HG03432 (cell line): ENCODE measurements around the gene DENND2A.
A peak's percentile ranks its signal among the peaks of the same experiment; 100 is the strongest.
"Not testable (repeated sequence)": the region's sequence is repeated elsewhere in the genome, so short reads cannot be mapped to it uniquely, and the experiment has no call there.

Experiments
- ATAC-seq: cut with Tn5 transposase; IDR thresholded peaks from one replicate; pipeline ENCODE4 v1.9.1; 2021; ENCODE audit warnings: mild to moderate bottlenecking, moderate library complexity; ENCODE audit not compliant: unreplicated experiment

Gene DENND2A

DNA sequence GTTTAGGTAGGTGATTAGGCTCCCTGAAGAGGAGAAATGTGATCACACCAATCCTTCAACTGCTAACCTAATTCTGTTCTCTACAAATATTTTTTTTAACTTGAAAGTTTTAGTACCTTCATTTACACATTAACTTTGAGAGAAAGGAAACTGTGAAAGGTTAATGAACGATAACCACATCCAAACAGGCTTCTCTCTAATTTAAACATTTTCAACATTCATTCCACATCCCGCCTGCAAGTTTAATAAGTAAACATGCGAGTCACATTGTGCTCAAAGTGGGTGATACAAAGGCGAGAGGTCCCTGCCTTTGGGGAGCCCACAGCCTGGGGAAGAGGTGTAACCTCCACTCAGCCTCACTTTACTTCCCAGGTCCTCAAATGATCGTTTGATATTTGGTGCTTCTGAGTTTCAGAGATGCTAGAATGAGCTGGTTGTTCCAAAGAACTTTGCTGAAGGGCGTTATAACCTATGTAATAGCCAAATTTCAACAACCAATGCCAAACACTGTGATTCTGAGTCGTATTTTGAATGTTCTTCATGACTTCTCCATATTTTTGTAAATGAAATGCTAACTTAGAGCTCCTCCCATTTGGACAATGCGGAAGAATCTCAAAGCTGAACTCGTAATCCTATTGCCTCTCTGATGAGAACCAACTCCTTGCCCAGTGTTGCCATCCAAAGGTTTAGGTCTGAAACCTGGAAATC, 47.5 kb downstream of the DENND2A start:
- ATAC-seq = peak; percentile 50

GRCh38 chr7:140591180-140591902, 49.3 kb downstream of the DENND2A start:
- ATAC-seq = no peak

GRCh38 chr7:140587243-140587642, 53.4 kb downstream of the DENND2A start:
- no peak for ATAC-seq

DNA sequence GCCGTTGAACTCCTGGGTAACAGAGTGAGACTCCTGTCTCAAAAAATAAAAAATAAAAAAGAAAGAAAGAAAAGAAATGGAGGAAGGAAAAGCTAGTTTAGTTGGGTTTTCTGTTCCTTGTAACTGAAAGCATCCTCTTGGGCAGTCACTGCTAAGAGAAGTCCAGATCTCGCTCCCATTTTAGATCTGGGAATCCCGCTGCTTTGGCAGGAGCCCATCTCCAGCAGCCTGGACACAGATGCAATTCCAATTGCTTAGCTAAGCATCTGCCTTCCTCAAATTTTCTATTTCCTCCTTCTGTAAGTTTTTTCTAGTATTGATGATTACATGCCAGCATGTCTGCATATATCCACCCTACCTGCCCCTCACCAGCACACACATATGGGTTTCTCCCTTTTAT, 54.1 kb downstream of the DENND2A start:
- ATAC-seq = no peak

GRCh38 chr7:140585333-140585732, 55.3 kb downstream of the DENND2A start:
- ATAC-seq = no peak

- no peak for ATAC-seq
Observed at GRCh38 chr7:140584195-140584851, 56.3 kb downstream of the DENND2A start.

- no peak for ATAC-seq
Observed at GRCh38 chr7:140581411-140581810, 59.2 kb downstream of the DENND2A start.

DNA sequence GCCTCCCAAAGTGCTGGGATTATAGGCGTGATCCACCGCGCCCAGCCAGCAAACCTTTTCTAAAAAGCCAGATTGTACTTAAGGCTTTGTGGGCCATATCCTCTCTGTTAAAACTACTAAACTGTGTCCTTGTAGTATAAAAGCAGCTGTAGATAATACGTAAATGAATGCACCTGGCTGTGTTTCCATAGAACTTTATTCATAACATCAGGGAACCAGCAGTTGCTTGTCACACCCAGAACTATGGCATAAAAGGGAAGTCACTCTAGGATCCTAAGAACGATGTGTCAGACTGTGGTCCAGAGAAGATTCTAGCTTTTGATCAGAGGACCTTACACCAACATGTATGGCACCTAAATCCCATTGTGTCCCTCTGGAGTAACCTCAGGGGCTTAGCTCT, 63.0 kb downstream of the DENND2A start:
- ATAC-seq = no peak

- no peak for ATAC-seq
Observed at GRCh38 chr7:140576589-140576988, 64.0 kb downstream of the DENND2A start.

GRCh38 chr7:140571538-140572122, 69.0 kb downstream of the DENND2A start:
- ATAC-seq = no peak

DNA sequence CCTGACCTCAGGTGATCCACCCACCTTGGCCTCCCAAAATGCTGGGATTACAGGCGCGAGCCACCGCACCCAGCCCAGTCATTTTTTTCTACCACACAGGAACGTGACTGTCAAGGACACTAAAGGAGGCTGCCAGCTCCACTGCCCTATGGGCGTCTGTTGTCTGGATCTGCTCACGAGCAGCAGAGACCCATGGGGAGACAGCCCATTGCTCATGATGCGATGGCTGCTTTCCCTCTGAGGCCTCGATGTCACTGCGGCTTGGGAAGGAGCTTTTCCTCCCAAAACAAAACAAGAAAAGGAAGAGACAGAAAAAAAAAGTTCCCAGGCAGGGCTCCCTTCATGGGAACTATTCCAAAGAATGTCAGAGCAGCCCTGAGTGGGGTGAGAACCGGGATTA, 70.5 kb downstream of the DENND2A start:
- ATAC-seq = no peak

GRCh38 chr7:140568021-140568813, 72.4 kb downstream of the DENND2A start:
- no peak for ATAC-seq

DNA sequence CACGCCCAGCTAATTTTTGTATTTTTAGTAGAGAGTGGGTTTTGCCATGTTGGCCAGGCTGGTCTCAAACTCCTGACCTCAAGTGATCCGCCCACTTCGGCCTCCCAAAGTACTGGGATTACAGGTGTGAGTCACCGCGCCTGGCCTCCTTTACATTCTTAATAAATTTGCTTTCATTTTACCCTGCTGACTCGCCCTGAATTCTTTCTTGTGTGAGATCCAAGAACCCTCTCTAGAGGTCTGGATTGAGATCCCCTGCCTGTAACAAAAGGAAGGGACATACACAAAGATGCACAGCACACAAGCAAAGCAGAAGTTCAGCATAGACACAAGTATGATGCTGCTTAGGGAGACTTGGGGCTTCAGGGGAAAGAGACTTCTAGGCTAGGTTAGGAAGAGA, 74.4 kb downstream of the DENND2A start:
- ATAC-seq = not testable (repeated sequence)

- ATAC-seq = not testable (repeated sequence)
Observed at GRCh38 chr7:140565761-140566160, 74.9 kb downstream of the DENND2A start.

- ATAC-seq = peak; percentile 67
Observed at GRCh38 chr7:140564643-140565042, 76.0 kb downstream of the DENND2A start.

- ATAC-seq = no peak
Observed at GRCh38 chr7:140562926-140563481, 77.6 kb downstream of the DENND2A start.

DNA sequence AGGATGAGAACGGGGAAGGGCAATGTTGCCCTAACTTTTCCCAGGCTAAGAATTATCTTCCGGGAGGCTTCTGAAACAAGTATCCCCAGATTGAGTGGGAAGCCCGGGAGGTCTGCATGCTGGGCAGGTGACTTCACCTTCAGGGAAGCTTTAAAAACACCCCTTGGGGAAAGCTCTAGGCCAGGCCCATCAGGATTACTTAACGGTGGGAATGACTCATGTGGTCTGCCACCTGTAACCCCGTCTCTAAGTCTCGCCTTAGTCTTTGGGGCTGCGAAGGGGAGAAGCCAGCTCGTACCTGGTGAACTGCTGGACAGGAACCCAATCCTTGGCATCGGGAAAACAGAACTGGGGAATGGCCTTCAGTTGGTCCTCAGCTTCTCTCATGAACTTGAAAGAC, 81.2 kb downstream of the DENND2A start:
- no peak for ATAC-seq

DNA sequence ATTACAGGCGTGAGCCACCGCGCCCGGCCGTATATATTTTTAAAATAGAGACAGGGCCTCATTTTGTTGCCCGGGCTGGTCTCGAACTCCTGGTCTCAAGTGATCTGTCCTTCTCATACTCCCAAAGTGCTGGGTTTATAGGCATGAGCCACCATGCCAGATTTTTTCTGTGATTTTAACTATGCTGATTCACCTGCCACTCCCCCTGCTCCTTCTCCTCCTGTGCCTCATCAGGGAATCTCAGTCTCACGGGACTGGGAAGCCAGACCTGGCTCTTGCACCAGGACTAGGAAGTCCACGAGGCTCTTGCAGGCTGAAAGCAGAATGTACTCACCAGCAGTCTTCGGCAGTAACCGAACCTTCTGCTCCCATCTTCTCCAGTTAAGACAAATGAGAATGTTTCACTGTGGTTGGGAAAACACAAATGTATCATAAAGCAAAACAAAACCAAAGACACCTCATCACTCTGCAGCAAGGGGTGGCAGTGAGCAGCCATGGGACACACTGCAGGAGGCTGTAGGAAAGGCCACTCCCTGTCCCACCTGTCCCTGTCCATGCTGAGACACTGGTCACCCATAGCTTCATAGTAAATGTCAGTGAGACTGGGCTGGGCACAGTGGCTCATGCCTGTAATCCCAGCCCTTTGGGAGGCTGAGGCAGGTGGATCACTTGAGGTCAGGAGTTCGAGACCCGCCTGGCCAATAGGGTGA, 82.6 kb downstream of the DENND2A start:
- no peak for ATAC-seq

- ATAC-seq = no peak
Observed at GRCh38 chr7:140557069-140557468, 83.5 kb downstream of the DENND2A start.

GRCh38 chr7:140553236-140553635, 87.4 kb downstream of the DENND2A start:
- ATAC-seq = not testable (repeated sequence)
